GM18907 (cell line): ENCODE measurements around the gene ANKS4B.
"Not testable (repeated sequence)": the region's sequence is repeated elsewhere in the genome, so short reads cannot be mapped to it uniquely, and the experiment has no call there.

Source experiments
- ATAC-seq: cut with Tn5 transposase; IDR thresholded peaks from one replicate; pipeline ENCODE4 v1.9.1; 2021; ENCODE audit warnings: mild to moderate bottlenecking, moderate library complexity; ENCODE audit not compliant: unreplicated experiment

ANKS4B gene, protein sequence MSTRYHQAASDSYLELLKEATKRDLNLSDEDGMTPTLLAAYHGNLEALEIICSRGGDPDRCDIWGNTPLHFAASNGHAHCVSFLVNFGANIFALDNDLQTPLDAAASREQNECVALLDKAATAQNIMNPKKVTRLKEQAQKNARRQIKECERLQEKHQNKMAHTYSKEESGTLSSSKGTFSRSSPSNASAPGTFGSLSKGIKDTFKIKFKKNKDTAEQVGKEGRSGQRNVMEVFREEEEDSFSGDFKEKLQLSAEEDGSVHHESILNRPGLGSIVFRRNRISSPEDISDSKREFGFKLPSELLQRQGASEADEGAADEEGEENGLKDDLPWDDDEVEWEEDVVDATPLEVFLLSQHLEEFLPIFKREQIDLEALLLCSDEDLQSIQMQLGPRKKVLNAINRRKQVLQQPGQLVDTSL

DNA sequence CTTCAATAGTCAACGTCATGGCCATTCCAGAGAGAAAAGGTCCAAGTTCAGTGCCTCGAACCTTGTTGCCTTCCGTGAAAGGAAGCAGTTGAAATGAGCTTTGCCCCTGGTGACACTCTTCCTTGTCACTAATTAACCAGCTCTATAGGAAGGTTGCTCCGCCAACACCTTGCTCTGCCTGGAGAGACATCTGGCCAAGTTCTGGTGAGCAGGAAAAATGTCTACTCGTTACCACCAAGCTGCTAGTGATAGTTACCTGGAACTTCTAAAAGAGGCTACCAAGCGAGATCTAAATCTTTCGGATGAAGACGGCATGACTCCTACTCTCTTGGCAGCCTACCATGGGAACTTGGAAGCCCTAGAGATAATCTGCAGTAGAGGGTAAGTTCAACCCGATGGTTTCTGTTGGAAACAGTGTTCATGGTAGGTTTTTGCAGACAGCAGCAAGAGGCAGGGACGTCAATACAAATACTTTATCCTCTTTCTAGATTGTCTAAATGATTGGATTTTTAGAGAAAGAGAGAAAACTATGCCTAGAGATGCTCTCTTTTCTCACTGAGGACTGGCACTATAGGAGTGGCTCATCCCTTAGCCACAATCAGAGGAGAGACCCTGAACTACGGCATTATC lies at the start of gene ANKS4B:
TSS of gene ANKS4B (plus strand) at position 179 of the 630 bp plus-strand sequence. CDS start at position 218, 39 bp downstream.
- no peak for ATAC-seq

DNA sequence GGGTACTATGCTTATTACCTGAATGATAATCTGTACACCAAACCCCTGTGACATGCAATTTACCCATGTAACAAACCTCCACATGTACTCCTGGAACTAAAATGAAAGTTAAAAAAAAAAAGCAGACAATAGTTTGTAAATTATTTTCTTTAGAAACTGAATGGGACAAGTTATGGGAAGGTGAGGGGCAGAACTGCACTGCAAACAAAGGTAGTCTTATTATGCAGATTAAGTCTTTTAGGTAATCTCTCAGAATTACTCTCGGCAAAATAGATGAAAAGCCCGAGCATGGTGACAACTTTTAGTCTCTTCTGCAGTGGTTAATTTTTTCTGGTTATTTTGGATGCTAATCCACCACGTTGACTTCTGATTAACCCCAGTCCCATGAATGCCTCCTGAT lies 49.5 kb upstream of the ANKS4B start:
- no peak for ATAC-seq

DNA sequence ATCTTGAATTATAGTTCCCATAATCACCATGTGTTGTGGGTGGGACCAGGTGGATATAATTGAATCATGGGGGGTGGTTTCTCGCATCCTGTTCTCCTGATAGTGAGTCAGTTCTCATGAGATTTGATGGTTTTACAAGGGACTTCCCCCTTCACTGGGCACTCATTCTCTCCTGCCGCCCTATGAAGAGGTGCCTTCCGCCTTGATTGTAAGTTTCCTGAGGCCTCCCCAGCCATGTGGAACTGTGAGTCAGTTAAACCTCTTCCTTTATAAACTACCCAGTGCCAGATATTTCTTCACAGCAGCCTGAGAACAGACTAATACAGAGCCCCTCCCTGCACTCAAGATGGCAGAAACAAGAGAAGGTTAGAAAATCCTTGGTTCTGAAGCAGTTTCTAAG lies 48.7 kb upstream of the ANKS4B start:
- no peak for ATAC-seq

DNA sequence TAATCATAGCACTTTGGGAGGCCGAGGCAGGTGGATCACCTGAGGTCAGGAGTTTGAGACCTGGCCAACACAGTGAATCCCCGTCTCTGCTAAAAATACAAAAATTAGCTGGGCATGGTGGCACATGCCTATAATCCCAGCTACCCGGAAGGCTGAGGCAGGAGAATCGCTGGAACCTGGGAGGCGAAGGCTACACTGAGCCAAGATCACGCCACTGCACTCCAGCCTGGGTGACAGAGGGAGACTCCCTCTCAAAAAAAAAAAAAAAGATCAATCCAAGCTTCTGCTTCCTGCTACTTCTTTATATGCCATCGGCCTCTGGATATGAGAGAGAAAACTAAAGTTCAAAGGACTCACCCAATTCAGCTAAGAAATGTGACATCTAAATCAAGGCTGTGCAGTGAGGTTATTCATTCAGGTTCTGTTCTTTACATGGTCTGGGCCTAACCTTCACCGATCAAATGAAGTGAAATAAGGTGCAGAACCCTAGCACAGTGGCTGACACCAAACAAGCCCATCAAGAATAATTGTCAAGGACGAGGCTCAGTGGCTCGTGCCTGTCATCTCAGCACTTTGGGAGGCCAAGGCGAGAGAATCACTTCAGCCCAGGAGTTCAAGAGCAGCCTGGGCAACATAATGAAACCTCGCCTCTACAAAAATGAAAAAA lies 47.7 kb upstream of the ANKS4B start:
- ATAC-seq = no peak

DNA sequence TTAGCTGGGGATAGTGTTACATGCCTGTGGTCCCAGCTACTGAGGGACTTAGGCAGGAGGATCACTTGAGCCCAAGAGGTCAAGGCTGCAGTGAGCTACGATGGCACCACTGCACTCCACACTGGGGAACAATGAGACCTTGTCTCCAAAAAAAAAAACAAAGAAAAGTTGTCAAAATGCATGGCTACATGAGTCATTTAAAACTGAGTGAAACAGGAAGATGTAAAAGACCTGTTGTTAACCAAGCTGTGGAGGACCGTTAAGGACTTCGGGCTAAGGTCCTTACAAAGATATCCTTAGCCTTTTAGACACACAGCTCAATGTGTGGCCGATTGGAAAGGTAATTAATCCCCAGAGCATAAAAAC lies 47.2 kb upstream of the ANKS4B start:
- no peak for ATAC-seq

DNA sequence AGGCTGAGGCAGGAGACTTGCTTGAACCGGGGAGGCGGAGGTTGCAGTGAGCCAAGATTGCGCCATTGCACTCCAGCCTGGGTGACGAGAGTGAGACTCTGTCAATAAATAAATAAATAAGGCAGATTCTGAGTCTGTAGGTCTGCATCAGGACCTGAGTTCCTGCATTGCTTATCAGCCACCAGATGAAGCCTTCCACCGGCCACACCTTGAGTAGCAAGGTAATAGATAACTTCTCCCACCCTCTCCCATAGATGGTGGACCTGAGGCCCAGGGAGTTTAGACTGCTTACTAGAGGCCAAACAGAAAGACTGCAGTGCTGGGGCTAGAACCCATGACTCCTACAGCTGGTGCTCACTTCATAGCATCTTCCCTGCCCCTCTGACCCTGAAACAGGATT lies 44.2 kb upstream of the ANKS4B start:
- ATAC-seq = no peak

DNA sequence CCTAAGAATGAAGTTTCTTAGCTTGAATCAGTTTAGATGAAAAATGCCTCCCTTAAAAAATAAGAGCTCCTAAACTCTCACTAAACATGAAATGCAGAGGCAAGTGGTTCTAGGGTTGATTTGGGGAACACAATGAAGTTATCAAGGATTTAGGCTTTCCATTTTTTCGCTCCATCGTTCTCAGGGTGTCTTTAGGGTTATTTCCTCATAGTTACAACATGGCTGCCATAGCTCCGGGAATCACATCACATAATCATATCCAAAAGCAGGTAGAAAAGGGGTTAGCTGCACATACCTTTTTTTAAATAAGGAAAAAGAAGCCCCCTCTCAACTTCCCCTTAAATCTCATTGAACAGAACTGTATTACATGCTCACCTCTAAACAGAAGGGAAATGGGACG lies 43.5 kb upstream of the ANKS4B start:
- ATAC-seq = no peak

DNA sequence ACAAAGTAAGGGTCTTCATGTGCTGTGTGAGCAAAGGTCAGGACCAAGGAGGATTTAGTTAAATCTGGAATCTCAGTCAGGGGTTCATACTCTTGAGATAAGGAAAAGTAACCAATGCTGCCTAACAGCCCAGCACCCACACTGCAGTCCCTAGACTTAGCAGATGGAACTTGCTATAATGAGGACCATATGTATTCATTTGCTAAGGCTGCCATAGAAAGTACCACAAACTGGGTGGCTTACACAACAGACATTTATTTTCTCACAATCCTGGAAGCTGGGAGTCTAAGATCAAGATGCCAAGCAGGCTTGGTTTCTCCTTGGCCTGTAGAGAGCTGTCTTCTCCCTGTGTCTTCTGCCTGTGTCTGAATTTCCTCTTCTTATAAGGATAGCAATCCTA lies 42.9 kb upstream of the ANKS4B start:
- ATAC-seq = no peak

DNA sequence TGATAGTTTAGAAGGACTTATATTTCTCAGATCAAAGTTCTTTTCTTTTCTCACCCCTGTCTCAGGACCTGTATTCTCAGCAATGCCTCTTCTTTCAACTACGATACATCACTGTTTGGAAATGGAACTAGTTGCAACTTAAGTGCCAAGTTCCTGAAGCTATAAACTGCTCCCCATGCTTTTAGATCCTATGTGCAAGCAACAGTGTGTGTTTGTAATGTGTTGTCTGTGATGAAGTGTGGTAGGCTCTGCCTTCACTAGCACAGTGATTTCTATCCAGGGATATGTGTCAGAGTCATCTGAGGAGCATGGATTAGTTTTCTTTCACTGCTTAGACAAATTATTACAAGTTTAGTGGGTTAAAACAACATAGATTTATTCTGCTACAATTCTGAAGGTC lies 40.5 kb upstream of the ANKS4B start:
- ATAC-seq = no peak

DNA sequence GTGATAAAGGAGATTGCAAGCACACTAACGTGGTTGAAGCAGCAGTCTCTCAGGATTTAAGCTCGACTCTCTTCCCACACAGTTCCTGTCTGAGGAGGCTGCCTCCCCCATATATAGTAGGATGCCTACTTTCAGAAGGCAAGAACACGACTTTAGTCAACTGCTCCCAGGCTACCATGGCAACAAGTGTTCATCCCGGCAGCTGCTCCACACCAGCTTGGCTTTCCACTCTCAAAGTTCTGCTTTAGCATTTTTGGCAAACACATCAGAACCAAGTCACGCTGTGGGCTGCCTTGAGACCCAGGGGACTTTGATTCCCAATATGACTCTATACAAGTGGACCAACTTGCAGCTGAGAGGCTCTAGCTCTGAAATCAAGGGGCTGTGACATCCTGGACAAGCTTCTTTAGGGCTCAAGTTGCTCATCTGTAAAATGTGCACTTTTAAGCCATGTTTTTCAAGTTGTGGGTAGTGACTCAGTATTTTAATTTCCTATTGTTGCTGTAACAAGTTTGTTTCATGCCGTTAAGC lies 38.7 kb upstream of the ANKS4B start:
- ATAC-seq = no peak

DNA sequence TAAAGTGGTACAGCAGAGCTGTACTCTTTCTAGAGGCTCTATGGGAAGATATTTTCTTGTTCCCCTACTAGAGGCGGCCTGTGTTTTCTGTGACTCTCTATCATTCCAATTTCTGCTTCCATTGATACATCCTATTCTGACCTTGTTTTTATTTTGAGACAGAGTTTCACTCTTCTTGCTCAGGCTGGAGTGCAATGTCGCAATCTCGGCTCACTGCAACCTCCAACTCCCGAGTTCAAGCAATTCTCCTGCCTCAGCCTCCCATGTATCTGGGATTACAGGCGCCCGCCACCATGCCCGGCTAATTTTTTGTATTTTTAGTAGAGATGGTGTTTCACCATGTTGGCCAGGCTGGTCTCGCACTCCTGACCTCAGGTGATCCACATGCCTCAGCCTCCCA lies 38.2 kb upstream of the ANKS4B start:
- ATAC-seq = not testable (repeated sequence)

DNA sequence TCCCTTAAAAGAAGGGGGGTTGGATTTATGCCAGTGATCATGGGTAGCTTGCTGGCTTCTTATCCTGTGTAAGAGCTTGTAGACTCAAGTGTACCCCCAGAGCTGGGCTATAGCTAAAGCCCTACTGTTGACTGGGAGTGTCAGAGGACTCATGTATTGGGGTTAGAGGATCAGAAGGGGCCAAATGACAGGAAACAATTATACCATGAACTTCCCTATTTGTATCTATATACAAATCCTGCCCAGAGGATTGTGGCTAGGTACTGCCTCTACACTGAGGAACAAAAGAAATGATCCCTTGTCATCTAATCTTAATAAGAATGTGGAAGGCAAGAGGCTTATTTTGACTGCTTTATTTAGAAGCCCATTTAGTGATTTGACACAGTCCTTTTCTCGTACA lies 36.4 kb upstream of the ANKS4B start:
- no peak for ATAC-seq

DNA sequence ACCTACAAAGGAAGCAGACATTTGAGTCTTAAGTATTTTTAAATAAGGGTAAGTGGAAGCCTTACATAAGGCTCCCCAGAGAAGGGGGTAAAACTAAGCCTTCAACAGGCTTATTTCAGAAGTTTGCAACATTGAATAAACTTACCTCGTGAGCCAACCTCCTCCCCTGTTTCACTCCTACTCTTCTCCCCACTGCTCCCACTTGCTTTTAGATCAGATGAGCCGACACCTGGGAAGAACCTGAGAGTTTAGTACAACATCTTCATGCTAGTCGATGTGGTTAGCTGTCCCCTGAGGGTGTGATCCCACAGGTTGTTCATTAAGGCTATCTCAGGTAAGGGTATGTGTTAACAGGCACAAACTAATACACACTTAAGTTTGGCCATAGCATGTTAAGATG lies 35.9 kb upstream of the ANKS4B start:
- ATAC-seq = no peak

DNA sequence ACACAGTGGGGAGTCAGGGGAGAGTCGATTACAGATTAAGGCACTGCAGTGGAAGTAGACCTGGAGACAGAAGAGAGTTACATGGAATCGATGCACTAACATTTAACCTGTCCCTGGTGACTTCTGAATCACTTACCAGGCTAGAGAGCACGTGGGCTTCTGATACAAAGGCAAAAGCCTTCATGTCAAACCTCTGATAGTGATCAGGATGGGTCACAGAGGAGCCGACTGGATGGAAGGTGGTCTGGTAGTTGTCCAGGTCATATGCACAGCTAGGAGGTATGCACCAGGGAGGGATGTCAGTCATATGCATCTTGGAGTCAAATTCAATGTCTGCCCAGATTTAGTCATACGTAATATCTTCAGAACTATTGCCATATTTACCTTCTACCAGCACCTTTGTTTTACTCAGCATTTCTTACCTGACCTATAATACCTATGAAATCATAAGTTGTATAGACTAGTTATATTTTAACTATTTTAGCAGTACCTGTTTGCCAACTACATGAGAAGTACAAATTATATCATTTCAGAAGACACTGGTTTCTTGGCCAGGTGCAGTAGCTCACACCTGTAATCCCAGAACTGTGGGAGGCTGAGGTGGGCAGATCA lies 33.8 kb upstream of the ANKS4B start:
- no peak for ATAC-seq

DNA sequence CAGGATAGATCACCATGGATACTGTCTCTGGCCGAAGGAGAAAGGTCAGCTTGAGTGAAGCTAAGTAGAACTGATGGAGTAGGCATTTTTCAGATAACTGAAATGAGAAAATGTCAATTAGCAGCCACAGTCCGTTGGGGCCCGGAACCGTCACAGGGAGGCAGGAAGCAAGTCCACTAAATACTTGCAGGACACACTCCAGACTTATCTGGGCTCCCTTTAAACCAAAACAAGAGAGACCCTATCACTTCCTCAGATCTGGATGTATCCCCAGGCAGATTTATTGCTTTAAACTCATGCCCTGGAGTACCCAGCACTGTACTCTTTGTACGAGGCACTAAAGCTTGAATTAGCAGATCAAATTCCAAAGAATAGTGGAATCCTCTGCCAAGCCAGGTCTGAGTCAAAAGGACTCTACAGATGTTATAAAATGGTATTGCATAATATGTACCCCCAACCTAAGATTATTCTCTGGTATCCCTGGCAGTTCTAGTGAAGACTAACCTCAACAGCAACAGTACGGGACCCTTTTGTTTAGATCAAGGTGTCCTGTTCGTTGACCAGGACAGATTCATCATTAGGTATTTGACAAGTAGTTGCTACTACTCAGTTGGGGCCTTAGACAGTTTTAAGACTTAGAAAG lies 30.2 kb upstream of the ANKS4B start:
- no peak for ATAC-seq

DNA sequence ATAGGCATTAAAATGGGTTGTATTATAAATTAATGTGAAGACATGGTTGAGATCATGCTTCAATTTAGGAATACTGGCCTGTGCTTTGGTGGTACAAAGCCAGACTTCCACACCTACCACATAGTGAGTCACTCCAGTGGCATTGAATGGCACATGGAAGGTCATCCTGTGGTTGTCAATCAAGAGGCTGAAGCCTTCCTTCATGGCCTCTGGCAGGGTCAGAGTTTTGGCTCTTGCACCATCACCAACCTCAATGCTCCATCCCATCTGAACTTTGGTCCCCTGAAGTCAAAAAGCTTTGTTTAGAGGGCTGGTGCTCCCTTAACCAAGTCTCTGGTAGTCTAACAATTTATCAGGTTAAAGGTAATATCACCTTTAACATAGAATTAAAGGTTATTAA lies 28.2 kb upstream of the ANKS4B start:
- no peak for ATAC-seq

DNA sequence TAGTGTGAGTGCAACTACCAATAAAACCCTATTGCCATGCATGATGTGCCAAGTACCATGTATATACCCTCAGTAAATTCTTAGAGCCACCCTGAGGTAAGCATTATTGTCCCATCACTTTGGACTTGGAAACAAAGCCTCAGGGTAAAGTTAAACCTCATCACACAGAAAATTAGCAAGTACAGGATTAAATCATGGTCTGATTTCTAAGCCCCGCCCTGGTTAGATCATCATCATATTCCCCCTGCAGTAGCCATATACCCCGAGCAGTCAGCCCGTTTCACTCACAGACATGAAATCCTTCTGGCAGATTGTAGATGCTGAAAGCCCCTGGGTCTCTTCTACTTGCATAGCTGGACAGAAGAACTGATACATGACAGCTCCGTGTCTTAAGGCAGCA lies 26.9 kb upstream of the ANKS4B start:
- ATAC-seq = no peak

DNA sequence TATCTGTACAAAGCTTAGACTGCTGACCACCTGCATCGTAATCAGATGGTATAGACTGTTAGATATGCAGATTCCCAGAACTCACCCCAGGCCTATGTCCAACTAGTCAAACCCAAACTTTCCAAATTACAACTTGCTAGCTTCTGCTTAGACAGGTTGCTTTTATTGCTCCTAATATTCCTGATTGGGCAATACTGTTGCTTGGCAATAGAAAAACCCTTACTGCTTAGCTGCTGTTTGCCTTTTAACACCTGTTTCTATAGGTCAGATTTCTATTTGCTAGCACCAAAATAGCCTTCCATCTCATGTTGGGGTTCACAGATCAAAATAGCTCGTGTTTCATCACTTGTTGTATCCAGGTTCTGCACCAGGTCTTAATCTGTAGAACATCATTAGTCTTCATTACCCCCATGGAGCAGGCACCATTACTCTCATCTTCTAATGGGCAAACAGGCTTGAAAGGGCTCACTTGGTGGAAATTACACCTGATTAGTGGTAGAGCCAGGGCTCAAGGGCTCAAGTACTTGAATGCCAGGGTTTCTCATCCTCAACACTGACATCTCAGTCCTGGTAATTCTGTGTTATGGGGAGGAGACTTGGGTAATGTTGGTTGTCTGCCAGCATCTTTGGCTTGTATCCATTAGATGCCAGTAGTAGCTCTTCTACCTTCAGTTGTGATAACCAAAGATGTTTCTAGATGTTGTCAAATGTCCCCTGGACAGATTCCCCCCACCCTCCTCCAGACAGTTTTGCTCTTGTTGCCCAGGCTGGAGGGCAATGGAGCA lies 24.9 kb upstream of the ANKS4B start:
- no peak for ATAC-seq

DNA sequence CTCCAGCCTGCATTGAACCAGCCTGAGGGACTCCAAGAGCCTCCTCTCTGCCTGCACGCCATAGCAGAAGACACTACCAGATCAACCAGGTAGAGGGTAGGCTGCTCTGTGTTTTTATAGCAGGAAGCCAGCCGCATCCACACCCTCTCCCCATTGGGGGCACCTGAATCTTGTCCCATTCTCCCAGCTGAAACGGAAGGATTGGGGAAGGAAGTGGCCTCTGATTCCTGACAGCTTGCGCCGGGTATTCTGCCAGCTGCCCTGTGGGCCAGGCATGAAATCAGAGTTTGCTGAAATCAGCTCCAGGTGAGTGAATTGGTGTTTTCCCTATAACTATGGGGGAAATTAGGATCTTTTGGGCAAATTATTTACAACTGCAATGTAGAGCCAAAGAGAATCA lies 22.0 kb upstream of the ANKS4B start, which contains the start of gene ZP2:
TSS of gene ZP2 (minus strand) at position 89 of the 400 bp plus-strand sequence. CDS start at position 62, 27 bp downstream.
- ATAC-seq = no peak

DNA sequence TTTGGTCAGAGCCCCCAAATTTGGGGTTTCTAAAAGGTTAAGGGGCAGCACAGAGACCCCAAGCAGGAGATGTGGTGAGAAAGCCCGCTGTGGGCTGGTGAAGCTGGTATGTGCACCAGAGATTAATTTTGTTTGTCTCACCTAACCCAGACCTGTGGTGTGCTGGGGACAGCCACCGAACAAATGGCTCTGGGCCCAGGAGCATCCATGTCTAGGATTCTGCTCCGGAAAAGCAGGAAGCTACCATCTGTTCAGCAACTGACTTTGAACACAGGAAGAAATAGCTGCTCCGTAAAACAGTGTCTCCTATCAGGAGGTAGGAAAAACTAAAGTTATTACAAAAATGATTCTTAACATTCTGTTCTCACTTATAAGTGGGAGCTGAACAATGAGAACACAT lies 19.4 kb upstream of the ANKS4B start:
- no peak for ATAC-seq
